ENCODE measurements around the gene CDC14B. TPM values are rescaled to one million over a fixed set of nuclear protein-coding genes. Genes with fewer than 3 reads are reported as not detected.

The CDC14B gene
- total RNA-seq, 1 donor from 2014 or later, result 38.1 TPM

- H3K9ac ChIP-seq, result no peak overlapping the region
- no peaks in the 10 kb centered on the region for H3K27me3 ChIP-seq
- no peaks in the 10 kb centered on the region for H3F3A ChIP-seq (ENCODE audit: low read depth)
- no peaks in the 10 kb centered on the region for H3K4me1 Mint-ChIP-seq
- H3K4me2 ChIP-seq, result no peak overlapping the region
- H3K4me3 ChIP-seq, result no peak overlapping the region
- no peak overlapping the region for H3K27ac ChIP-seq
- H3K9me3 Mint-ChIP-seq, result no peaks in the 10 kb centered on the region
- DNase-seq (ENCODE audit: low spot score), result no peak
- no peaks in the 10 kb centered on the region for H3K9me3 ChIP-seq (ENCODE audit: low read depth)
- H3K36me3 Mint-ChIP-seq, result peaks cover 21% of the 10 kb centered on the region
- TF ChIP-seq EZH2 (IDR thresholded peaks at IDR 0.05), result no peak
- TF ChIP-seq, protein P1, sequence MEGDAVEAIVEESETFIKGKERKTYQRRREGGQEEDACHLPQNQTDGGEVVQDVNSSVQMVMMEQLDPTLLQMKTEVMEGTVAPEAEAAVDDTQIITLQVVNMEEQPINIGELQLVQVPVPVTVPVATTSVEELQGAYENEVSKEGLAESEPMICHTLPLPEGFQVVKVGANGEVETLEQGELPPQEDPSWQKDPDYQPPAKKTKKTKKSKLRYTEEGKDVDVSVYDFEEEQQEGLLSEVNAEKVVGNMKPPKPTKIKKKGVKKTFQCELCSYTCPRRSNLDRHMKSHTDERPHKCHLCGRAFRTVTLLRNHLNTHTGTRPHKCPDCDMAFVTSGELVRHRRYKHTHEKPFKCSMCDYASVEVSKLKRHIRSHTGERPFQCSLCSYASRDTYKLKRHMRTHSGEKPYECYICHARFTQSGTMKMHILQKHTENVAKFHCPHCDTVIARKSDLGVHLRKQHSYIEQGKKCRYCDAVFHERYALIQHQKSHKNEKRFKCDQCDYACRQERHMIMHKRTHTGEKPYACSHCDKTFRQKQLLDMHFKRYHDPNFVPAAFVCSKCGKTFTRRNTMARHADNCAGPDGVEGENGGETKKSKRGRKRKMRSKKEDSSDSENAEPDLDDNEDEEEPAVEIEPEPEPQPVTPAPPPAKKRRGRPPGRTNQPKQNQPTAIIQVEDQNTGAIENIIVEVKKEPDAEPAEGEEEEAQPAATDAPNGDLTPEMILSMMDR (IDR thresholded peaks at IDR 0.05), result no peak
- no peak for TF ChIP-seq EZH2phosphoT487 (IDR thresholded peaks at IDR 0.05)
- H3K27ac Mint-ChIP-seq, result no peak overlapping the region
- no peak overlapping the region for H3K4me3 Mint-ChIP-seq
- H3K36me3 ChIP-seq, result no peaks in the 10 kb centered on the region
- no peaks in the 10 kb centered on the region for H3K4me1 ChIP-seq
- no peak overlapping the region for H2AFZ ChIP-seq (replicated peaks)
- H3K79me2 ChIP-seq (ENCODE audit: low read depth), result no peaks in the 10 kb centered on the region
- no peaks in the 10 kb centered on the region for H3K27me3 Mint-ChIP-seq (ENCODE audit: insufficient read depth, low read depth)
- H4K20me1 ChIP-seq (ENCODE audit: low read depth), result no peaks in the 10 kb centered on the region
Measured at GRCh38 chr9:96522366-96522765, 97.3 kb downstream of the CDC14B start.

- no peaks in the 10 kb centered on the region for H3K4me1 ChIP-seq
- H3K27ac Mint-ChIP-seq, result no peak overlapping the region
- no peaks in the 10 kb centered on the region for H3F3A ChIP-seq (ENCODE audit: low read depth)
- H3K36me3 Mint-ChIP-seq, result peaks cover 19% of the 10 kb centered on the region
- no peaks in the 10 kb centered on the region for H4K20me1 ChIP-seq (ENCODE audit: low read depth)
- H3K9me3 Mint-ChIP-seq, result no peaks in the 10 kb centered on the region
- TF ChIP-seq, protein P1 (IDR thresholded peaks at IDR 0.05), result no peak
- no peaks in the 10 kb centered on the region for H3K36me3 ChIP-seq
- H3K27me3 Mint-ChIP-seq (ENCODE audit: insufficient read depth, low read depth), result no peaks in the 10 kb centered on the region
- no peak overlapping the region for H2AFZ ChIP-seq (replicated peaks)
- no peak overlapping the region for H3K4me3 ChIP-seq
- H3K27me3 ChIP-seq, result no peaks in the 10 kb centered on the region
- H3K27ac ChIP-seq, result no peak overlapping the region
- no peak overlapping the region for H3K9ac ChIP-seq
- H3K4me3 Mint-ChIP-seq, result no peak overlapping the region
- DNase-seq (ENCODE audit: low spot score), result no peak
- no peaks in the 10 kb centered on the region for H3K4me1 Mint-ChIP-seq
- no peaks in the 10 kb centered on the region for H3K9me3 ChIP-seq (ENCODE audit: low read depth)
- no peak overlapping the region for H3K4me2 ChIP-seq
- no peaks in the 10 kb centered on the region for H3K79me2 ChIP-seq (ENCODE audit: low read depth)
Measured at GRCh38 chr9:96519787-96520186, 99.9 kb downstream of the CDC14B start.

GRCh38 chr9:96519095-96519494 is 100.5 kb downstream of the CDC14B start:
- H3K9me3 Mint-ChIP-seq, result no peaks in the 10 kb centered on the region
- Histone ChIP-seq H3K27me3 (no peaks in the 10 kb centered on the region), H3K79me2 (ENCODE audit: low read depth) (no peaks in the 10 kb centered on the region), H3K4me3 (no peak overlapping the region), H3F3A (ENCODE audit: low read depth) (no peaks in the 10 kb centered on the region), H4K20me1 (ENCODE audit: low read depth) (no peaks in the 10 kb centered on the region), H3K9me3 (ENCODE audit: low read depth) (no peaks in the 10 kb centered on the region), H2AFZ (replicated peaks) (no peak overlapping the region), H3K4me1 (no peaks in the 10 kb centered on the region), H3K36me3 (no peaks in the 10 kb centered on the region), H3K4me2 (no peak overlapping the region), H3K27ac (no peak overlapping the region), H3K9ac (no peak overlapping the region)
- no peak overlapping the region for H3K4me3 Mint-ChIP-seq
- no peaks in the 10 kb centered on the region for H3K4me1 Mint-ChIP-seq
- no peak overlapping the region for H3K27ac Mint-ChIP-seq
- no peak for DNase-seq (ENCODE audit: low spot score)
- no peaks in the 10 kb centered on the region for H3K27me3 Mint-ChIP-seq (ENCODE audit: insufficient read depth, low read depth)
- TF ChIP-seq EZH2 (IDR thresholded peaks at IDR 0.05) (no peak), EZH2phosphoT487 (IDR thresholded peaks at IDR 0.05) (no peak)
- TF ChIP-seq, protein P1 (IDR thresholded peaks at IDR 0.05), result no peak
- peaks cover 19% of the 10 kb centered on the region for H3K36me3 Mint-ChIP-seq
